GM21381 (cell line): Measurements from ENCODE around the gene PPP5C.
"Not testable (repeated sequence)": the region's sequence is repeated elsewhere in the genome, so short reads cannot be mapped to it uniquely, and the experiment has no call there.

Source experiments
- ATAC-seq: cut with Tn5 transposase; IDR thresholded peaks from one replicate; pipeline ENCODE4 v1.9.1; 2021; ENCODE audit warnings: mild to moderate bottlenecking, moderate library complexity; ENCODE audit not compliant: unreplicated experiment

Gene PPP5C, protein sequence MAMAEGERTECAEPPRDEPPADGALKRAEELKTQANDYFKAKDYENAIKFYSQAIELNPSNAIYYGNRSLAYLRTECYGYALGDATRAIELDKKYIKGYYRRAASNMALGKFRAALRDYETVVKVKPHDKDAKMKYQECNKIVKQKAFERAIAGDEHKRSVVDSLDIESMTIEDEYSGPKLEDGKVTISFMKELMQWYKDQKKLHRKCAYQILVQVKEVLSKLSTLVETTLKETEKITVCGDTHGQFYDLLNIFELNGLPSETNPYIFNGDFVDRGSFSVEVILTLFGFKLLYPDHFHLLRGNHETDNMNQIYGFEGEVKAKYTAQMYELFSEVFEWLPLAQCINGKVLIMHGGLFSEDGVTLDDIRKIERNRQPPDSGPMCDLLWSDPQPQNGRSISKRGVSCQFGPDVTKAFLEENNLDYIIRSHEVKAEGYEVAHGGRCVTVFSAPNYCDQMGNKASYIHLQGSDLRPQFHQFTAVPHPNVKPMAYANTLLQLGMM

GRCh38 chr19:46346821-46347571, at the start of gene PPP5C:
Gene PPP5C (plus strand): TSS chr19:46347087. CDS start chr19:46347097, 10 bp downstream.
- ATAC-seq, result peak; percentile 56

GRCh38 chr19:46297700-46298478, 49.0 kb upstream of the PPP5C start:
- no peak for ATAC-seq

DNA sequence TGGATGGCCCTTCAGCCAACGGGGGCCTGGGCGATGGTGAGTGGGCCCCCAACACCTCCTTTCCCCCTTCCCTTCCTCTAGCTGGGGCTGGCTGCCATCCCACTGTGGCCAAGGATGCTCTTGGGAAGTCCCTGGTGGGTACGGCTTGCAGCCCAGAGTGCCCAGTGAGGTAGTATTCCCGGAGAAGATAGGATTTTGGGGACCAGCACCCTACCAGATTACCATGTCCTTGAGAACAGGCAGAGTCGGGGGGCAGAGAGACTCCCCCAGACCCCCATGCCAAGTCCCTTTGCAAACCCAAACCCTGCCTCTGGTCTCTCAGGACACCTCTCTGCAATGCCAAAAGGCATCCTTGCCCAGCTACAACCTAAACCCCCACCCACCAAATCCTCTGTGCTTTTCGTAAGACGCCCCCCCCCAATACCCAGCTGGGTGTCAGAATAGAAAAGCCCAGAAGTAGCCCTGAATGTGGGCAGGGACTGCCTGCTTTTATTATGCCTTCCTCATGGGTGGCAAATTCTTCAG, 48.3 kb upstream of the PPP5C start:
- no peak for ATAC-seq

DNA sequence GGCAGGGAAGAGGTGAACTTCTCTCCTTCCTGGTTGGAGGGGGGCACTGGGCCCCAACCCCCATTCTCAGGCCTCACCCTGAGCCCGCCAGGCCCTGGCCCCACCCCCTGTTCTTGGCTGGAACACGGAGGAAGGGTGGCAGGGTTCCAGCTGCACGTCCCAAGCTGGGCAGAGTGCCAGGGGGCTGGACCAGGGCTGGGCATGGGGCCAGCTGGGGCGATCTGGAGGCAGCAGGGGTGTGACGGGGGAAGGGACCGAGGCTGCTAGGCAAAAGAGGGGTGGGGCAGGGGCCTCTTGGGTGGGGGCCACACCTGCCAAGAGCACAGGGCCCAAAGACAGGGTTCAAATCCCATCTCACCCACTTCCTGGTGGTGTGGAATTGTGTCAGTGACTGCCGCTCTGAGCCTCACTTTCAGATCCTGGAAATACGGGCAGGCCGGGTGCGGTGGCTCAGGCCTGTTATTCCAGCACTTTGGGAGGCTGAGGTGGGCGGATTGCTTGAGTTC, 47.8 kb upstream of the PPP5C start:
- ATAC-seq, result no peak

- ATAC-seq, result no peak
Measured at GRCh38 chr19:46299695-46300094, 47.2 kb upstream of the PPP5C start.

DNA sequence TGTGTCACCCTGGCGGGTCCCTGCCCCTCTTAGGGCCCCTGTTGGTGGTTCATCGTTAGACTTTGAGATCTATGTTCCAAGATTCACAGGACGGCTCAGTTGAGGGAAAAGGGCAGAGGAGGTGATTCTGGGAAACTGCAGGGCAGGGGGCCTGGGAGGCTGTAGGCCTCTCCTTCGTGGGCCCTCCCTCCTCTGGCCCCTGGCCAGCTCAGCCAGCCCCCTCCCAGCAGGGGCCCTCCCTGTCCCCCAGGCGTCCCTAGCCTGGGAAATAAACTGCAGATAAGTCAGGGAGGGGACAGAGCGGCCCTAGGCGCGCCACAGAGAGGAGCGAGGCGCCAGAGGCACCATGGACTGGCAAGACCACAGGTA, 43.6 kb upstream of the PPP5C start:
- no peak for ATAC-seq

DNA sequence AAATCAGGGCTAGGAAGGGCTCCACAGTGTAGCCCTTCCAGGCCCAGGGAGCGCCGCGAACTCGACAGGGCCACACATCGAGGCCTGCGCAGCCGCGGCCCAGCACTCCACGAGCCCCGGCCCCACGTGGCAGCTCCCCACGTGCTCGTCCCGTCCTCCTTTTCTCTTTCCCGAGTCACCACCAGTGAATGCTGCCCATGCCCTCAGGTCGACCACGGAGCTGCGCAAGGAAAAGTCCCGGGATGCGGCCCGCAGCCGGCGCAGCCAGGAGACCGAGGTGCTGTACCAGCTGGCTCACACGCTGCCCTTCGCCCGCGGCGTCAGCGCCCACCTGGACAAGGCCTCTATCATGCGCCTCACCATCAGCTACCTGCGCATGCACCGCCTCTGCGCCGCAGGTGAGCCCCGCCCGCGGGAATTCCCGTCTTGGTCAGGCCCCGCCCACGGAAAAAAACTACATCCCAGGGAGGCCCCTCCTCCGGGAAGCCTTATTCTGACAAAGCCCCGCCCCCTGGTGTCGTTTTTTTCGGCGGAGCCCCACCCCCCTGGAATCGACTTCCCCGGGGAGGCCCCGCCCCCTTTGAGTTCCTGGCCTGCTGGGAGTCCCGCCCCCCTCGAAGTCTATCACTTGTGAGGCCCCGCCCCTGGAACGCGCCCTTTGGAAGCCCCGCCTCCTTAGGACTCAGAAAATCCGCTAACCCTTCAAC, 43.0 kb upstream of the PPP5C start:
- no peak for ATAC-seq

DNA sequence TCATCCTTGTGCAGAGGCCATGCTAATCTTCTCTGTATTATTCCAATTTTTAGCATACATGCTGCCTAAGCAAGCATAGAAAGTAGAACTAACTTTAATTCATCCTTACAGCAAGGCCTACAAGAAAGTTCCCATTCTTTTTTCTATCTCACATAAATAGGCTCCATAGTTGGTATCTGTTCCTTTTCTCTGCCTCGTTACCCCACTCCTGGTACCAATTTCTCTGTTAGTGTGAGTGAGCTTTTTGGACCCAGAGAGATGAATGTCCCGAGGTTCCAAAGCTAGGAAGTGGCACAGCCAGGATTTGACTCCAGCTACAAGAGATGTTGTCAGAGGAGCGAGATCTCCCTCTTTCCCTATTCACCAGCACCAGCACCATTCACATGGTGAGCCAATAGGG, 40.4 kb upstream of the PPP5C start:
- ATAC-seq, result no peak

GRCh38 chr19:46308510-46308909, 38.4 kb upstream of the PPP5C start:
- ATAC-seq, result no peak

DNA sequence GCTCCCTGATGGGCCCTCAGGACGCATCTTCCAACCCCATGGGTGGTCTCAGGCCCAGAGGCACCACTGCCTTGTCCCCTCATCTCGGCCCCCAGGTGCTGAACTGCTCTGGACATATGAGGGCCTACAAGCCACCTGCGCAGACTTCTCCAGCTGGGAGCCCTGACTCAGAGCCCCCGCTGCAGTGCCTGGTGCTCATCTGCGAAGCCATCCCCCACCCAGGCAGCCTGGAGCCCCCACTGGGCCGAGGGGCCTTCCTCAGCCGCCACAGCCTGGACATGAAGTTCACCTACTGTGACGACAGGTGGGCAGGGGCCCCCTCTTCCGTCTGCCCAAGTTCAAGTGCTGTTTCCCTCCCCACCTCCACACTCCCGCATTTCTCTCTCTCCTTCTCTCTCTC, 37.8 kb upstream of the PPP5C start:
- no peak for ATAC-seq

DNA sequence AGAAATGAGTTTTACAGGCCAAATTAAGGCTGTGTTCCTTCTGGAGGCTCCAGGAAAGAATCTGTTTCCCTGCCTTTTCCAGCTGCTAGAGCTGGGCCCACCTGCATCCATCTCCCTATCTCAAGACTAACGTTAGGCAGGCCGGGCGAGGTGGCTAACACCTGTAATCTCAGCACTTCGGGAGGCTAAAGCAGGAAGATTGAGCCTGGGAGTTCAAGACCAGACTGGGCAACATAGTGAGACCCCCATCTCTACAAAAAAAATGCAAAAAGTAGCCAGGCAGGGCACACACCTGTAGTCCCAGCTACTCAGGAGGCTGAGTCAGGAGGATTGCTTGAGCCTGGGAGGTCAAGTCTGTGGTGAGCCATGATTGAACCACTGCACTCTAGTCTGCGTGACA, 35.4 kb upstream of the PPP5C start:
- no peak for ATAC-seq

GRCh38 chr19:46313540-46314469, 33.1 kb upstream of the PPP5C start:
- ATAC-seq, result not testable (repeated sequence)

DNA sequence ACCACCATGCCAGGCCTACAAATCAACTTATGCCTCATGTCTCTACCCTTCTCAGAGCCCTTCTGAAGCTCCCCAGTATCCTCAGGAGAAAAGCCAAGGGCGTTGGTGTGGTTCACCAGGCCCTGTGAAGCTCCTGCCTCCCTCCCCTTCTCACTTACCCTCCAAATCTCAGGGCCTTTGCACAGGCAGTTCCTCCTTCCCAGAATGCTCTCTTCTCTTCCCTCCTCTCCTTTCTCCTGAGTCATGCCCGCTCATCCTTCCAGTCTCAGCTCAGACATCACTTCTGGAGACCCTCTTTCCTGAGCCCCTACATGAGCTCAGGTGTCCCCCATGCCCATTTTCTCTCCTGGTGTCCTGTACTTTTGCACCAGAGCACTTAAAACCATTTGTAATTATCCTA, 29.5 kb upstream of the PPP5C start:
- no peak for ATAC-seq

GRCh38 chr19:46319613-46320012, 27.3 kb upstream of the PPP5C start:
- no peak for ATAC-seq

GRCh38 chr19:46320559-46320958, 26.3 kb upstream of the PPP5C start:
- ATAC-seq, result no peak

DNA sequence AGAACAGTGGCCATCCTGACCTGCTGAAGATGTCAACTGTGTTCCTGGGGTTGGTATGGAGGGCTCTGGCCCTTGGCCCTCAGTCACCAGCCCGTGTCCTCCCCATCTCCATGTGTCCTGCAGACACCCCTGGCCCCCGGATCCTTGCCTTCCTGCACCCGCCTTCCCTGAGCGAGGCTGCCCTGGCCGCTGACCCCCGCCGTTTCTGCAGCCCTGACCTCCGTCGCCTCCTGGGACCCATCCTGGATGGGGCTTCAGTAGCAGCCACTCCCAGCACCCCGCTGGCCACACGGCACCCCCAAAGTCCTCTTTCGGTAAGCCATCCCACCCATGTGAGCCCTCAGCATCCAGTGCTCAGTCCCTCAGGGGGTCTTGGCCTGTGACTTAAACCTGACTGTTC, 25.2 kb upstream of the PPP5C start:
- no peak for ATAC-seq

- not testable (repeated sequence) for ATAC-seq
Measured at GRCh38 chr19:46323227-46323626, 23.7 kb upstream of the PPP5C start.

- ATAC-seq, result no peak
Measured at GRCh38 chr19:46324277-46324676, 22.6 kb upstream of the PPP5C start.

- ATAC-seq, result no peak
Measured at GRCh38 chr19:46326608-46327007, 20.3 kb upstream of the PPP5C start.
